Mesenchymal stem cell (in vitro differentiated cells and primary cell): ENCODE measurements around the gene PLCB1.

Source experiments
- DNase-seq: peaks from one replicate; pipeline ENCODE4 v3.0.0-alpha.2; 2013
- H2AFZ ChIP-seq: one replicate; pipeline ENCODE4 v1.6.1; 2013; ENCODE audit warnings: low read depth, mild to moderate bottlenecking, control low read depth, inconsistent platforms, low read length, moderate library complexity
- H2AK5ac ChIP-seq: 2 replicates; pipeline ENCODE4 v1.6.1; 2013; ENCODE audit warnings: low read length, moderate library complexity, mild to moderate bottlenecking, inconsistent platforms; ENCODE audit not compliant: severe bottlenecking
- H2BK120ac ChIP-seq: one replicate; pipeline ENCODE4 v1.6.1; 2013; ENCODE audit warnings: low read depth, mild to moderate bottlenecking, inconsistent platforms, low read length, moderate library complexity
- H2BK12ac ChIP-seq, 2 experiments: one replicate each; pipeline ENCODE4 v1.6.1; 2013; ENCODE audit warnings: inconsistent platforms in 2 of 2, low read length in 2 of 2, mild to moderate bottlenecking in 2 of 2, moderate library complexity in 2 of 2, control low read depth in 1 of 2
- H2BK15ac ChIP-seq: one replicate; pipeline ENCODE4 v1.6.1; 2013; ENCODE audit warnings: mild to moderate bottlenecking, low read depth, inconsistent platforms; ENCODE audit not compliant: poor library complexity, severe bottlenecking
- H2BK5ac ChIP-seq: 2 replicates; pipeline ENCODE4 v1.6.1; 2013; ENCODE audit warnings: low read depth, mild to moderate bottlenecking, low read length, control low read depth, inconsistent platforms; ENCODE audit not compliant: poor library complexity, severe bottlenecking
- H3K14ac ChIP-seq, 2 experiments: one replicate each; pipeline ENCODE4 v1.6.1; 2013; ENCODE audit warnings: inconsistent platforms in 2 of 2, low read length in 2 of 2, control low read depth in 1 of 2, mild to moderate bottlenecking in 1 of 2, moderate library complexity in 1 of 2
- H3K18ac ChIP-seq, 2 experiments: one replicate each; pipeline ENCODE4 v1.6.1; 2013; ENCODE audit warnings: inconsistent platforms in 2 of 2, low read length in 2 of 2, control low read depth in 1 of 2, low read depth in 1 of 2, mild to moderate bottlenecking in 1 of 2
- H3K23ac ChIP-seq, 2 experiments: one replicate each; pipeline ENCODE4 v1.6.1; 2013; ENCODE audit warnings: inconsistent platforms in 2 of 2, low read length in 2 of 2, mild to moderate bottlenecking in 2 of 2, moderate library complexity in 2 of 2, control low read depth in 1 of 2
- H3K27ac ChIP-seq: 2 replicates; pipeline ENCODE4 v1.5.1; 2013; ENCODE audit warnings: mild to moderate bottlenecking, moderate library complexity, low read length, control low read depth, inconsistent platforms; ENCODE audit not compliant: poor library complexity, severe bottlenecking
- H3K27me3 ChIP-seq, 2 experiments: 2 replicates each; pipeline versions ENCODE4 v1.6.1 to v1.7.0; 2013; ENCODE audit warnings: low read length in 2 of 2, mild to moderate bottlenecking in 2 of 2, moderate library complexity in 2 of 2, control low read depth in 1 of 2, inconsistent platforms in 1 of 2; ENCODE audit not compliant: control insufficient read depth in 1 of 2, insufficient read depth in 1 of 2
- H3K36me3 ChIP-seq, 2 experiments: 2 replicates each; pipeline versions ENCODE4 v1.6.1 to v1.7.0; 2013; ENCODE audit warnings: low read length in 2 of 2, control low read depth in 1 of 2, inconsistent platforms in 1 of 2, low read depth in 1 of 2, mild to moderate bottlenecking in 1 of 2; ENCODE audit not compliant: insufficient read depth in 2 of 2, control insufficient read depth in 1 of 2
- H3K4ac ChIP-seq, 2 experiments: one replicate each; pipeline ENCODE4 v1.6.1; 2013; ENCODE audit warnings: inconsistent platforms in 2 of 2, low read length in 2 of 2, mild to moderate bottlenecking in 2 of 2, moderate library complexity in 2 of 2, control low read depth in 1 of 2, low read depth in 1 of 2
- H3K4me1 ChIP-seq: 2 replicates; pipeline ENCODE4 v1.6.1; 2013; ENCODE audit warnings: low read depth, low read length, control low read depth; ENCODE audit not compliant: control insufficient read depth, insufficient read depth
- H3K4me2 ChIP-seq: 2 replicates; pipeline ENCODE4 v1.6.1; 2013; ENCODE audit warnings: low read length, mild to moderate bottlenecking, inconsistent platforms; ENCODE audit not compliant: poor library complexity, severe bottlenecking
- H3K4me3 ChIP-seq, 2 experiments: 2 replicates each; pipeline versions ENCODE4 v1.5.1 to v1.7.0; 2013; ENCODE audit warnings: low read length in 2 of 2, mild to moderate bottlenecking in 2 of 2, control low read depth in 1 of 2, low read depth in 1 of 2; ENCODE audit not compliant: insufficient read depth in 1 of 2
- H3K79me1 ChIP-seq: replicated peaks from 2 replicates; pipeline ENCODE4 v1.6.1; 2013; ENCODE audit warnings: mild to moderate bottlenecking, control low read depth, low read length, inconsistent platforms; ENCODE audit not compliant: poor library complexity, severe bottlenecking
- H3K9ac ChIP-seq: 2 replicates; pipeline ENCODE4 v1.7.0; 2013; ENCODE audit warnings: mild to moderate bottlenecking, low read length, moderate library complexity
- H3K9me3 ChIP-seq: 2 replicates; pipeline ENCODE4 v1.7.0; 2013; ENCODE audit warnings: mild to moderate bottlenecking, low read length; ENCODE audit not compliant: control insufficient read depth
- H4K8ac ChIP-seq: one replicate; pipeline ENCODE4 v1.6.1; 2013; ENCODE audit warnings: inconsistent platforms, mild to moderate bottlenecking, low read length, moderate library complexity
- H4K91ac ChIP-seq: one replicate; pipeline ENCODE4 v1.6.1; 2013; ENCODE audit warnings: mild to moderate bottlenecking, low read length, inconsistent platforms
- WGBS: methylation state at CpG from one replicate; pipeline ENCODE4 v1.1.7; 2013; ENCODE audit warnings: mixed read lengths; 5-methylcytosine and 5-hydroxymethylcytosine counted together

The PLCB1 gene

GRCh38 chr20:8292793-8293192 lies 160.7 kb downstream of the PLCB1 start:
- WGBS = 94% methylated on average over 1 of the region's 1 CpG
- no peaks in the 10 kb centered on the region for H3K36me3 ChIP-seq

GRCh38 chr20:8293750-8294149 lies 161.7 kb downstream of the PLCB1 start:
- Histone ChIP-seq H3K36me3 (no peaks in the 10 kb centered on the region), H3K79me1 (no peaks in the 10 kb centered on the region), H3K18ac (no peak overlapping the region), H3K27ac (no peak overlapping the region), H3K4ac (no peak overlapping the region), H2BK15ac (no peak overlapping the region), H2BK5ac (no peak overlapping the region), H4K8ac (no peak overlapping the region), H2BK120ac (no peak overlapping the region), H3K4me1 (no peaks in the 10 kb centered on the region), H3K4me2 (no peak overlapping the region), H2AFZ (no peak overlapping the region), H3K27me3 (no peaks in the 10 kb centered on the region), H4K91ac (no peak overlapping the region), H3K14ac (no peak overlapping the region), H3K9ac (no peak overlapping the region), H2AK5ac (no peak overlapping the region), H3K4me3 (no peak overlapping the region), H3K9me3 (no peaks in the 10 kb centered on the region), H3K23ac (no peak overlapping the region), H2BK12ac (no peak overlapping the region)
- DNase-seq = no peak
- 86% methylated on average over 4 of the region's 4 CpGs for WGBS

More at GRCh38 chr20:8292793-8293192, 160.7 kb downstream of the PLCB1 start:
- Histone ChIP-seq H3K4ac (no peak overlapping the region), H4K8ac (no peak overlapping the region), H2BK12ac (no peak overlapping the region), H3K23ac (no peak overlapping the region), H2AK5ac (no peak overlapping the region), H3K79me1 (no peaks in the 10 kb centered on the region), H3K4me3 (no peak overlapping the region), H3K14ac (no peak overlapping the region), H2BK5ac (no peak overlapping the region), H2AFZ (no peak overlapping the region), H3K27ac (no peak overlapping the region), H3K4me2 (no peak overlapping the region), H3K4me1 (peaks cover 3% of the 10 kb centered on the region), H2BK15ac (no peak overlapping the region), H3K27me3 (no peaks in the 10 kb centered on the region), H3K9me3 (no peaks in the 10 kb centered on the region), H3K9ac (no peak overlapping the region), H4K91ac (no peak overlapping the region), H3K18ac (no peak overlapping the region), H2BK120ac (no peak overlapping the region)
- no peak for DNase-seq

GRCh38 chr20:8296536-8296935 lies 164.5 kb downstream of the PLCB1 start:
- Histone ChIP-seq H3K18ac (no peak overlapping the region), H3K14ac (no peak overlapping the region), H3K27me3 (no peaks in the 10 kb centered on the region), H3K4ac (no peak overlapping the region), H2BK5ac (no peak overlapping the region), H2BK12ac (no peak overlapping the region), H3K23ac (no peak overlapping the region), H3K9ac (no peak overlapping the region), H4K91ac (no peak overlapping the region), H2BK15ac (no peak overlapping the region), H3K79me1 (no peaks in the 10 kb centered on the region), H3K4me1 (no peaks in the 10 kb centered on the region), H2BK120ac (no peak overlapping the region), H3K4me3 (no peak overlapping the region), H4K8ac (no peak overlapping the region), H3K36me3 (no peaks in the 10 kb centered on the region), H3K9me3 (no peaks in the 10 kb centered on the region), H3K27ac (no peak overlapping the region), H2AFZ (no peak overlapping the region), H3K4me2 (no peak overlapping the region), H2AK5ac (no peak overlapping the region)
- no peak for DNase-seq
- no CpG with 5 or more reads among the region's 2 CpGs for WGBS

GRCh38 chr20:8298426-8299043 lies 166.5 kb downstream of the PLCB1 start:
- Histone ChIP-seq H2AK5ac (no peak overlapping the region), H2BK5ac (no peak overlapping the region), H2BK12ac (no peak overlapping the region), H3K9me3 (no peaks in the 10 kb centered on the region), H3K4me1 (no peaks in the 10 kb centered on the region), H3K36me3 (no peaks in the 10 kb centered on the region), H3K27me3 (no peaks in the 10 kb centered on the region), H3K4ac (no peak overlapping the region), H4K8ac (no peak overlapping the region), H2BK15ac (no peak overlapping the region), H3K23ac (no peak overlapping the region), H3K4me2 (no peak overlapping the region), H3K27ac (no peak overlapping the region), H2BK120ac (no peak overlapping the region), H3K18ac (no peak overlapping the region), H3K4me3 (no peak overlapping the region), H2AFZ (no peak overlapping the region), H4K91ac (no peak overlapping the region), H3K14ac (no peak overlapping the region), H3K79me1 (no peaks in the 10 kb centered on the region), H3K9ac (no peak overlapping the region)
- WGBS = no CpG with 5 or more reads among the region's 1 CpG
- no peak for DNase-seq
